Measurements from ENCODE around the gene MUTYH.

DNA sequence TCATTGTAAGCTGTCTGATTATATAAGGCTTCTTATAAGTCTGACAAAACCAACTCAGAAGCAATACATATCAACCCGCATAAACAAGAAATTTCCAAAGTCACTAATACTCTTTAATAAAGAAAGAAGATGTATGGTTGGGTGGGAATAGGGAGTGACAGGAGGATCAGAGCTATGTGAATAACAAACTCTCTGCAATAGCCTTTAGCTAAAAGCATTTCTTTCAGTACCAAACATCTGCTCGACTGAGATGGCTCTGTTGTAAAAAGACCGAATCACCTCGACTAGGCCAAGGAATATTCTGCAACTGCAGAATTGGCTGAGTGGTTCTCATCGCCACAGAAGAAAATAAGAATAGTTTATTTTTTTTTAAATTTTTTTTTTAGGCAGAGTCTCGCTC is 39.3 kb upstream of the MUTYH start:
- TF ChIP-seq EP300 (IDR thresholded peaks at IDR 0.05) (no peak), POLR2A (IDR thresholded peaks at IDR 0.05) (no peak)
- TF ChIP-seq, protein P1, sequence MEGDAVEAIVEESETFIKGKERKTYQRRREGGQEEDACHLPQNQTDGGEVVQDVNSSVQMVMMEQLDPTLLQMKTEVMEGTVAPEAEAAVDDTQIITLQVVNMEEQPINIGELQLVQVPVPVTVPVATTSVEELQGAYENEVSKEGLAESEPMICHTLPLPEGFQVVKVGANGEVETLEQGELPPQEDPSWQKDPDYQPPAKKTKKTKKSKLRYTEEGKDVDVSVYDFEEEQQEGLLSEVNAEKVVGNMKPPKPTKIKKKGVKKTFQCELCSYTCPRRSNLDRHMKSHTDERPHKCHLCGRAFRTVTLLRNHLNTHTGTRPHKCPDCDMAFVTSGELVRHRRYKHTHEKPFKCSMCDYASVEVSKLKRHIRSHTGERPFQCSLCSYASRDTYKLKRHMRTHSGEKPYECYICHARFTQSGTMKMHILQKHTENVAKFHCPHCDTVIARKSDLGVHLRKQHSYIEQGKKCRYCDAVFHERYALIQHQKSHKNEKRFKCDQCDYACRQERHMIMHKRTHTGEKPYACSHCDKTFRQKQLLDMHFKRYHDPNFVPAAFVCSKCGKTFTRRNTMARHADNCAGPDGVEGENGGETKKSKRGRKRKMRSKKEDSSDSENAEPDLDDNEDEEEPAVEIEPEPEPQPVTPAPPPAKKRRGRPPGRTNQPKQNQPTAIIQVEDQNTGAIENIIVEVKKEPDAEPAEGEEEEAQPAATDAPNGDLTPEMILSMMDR (IDR thresholded peaks at IDR 0.05): no peak
